ENCODE results near the gene ZDHHC11B.

- TF ChIP-seq CTCF (IDR thresholded peaks at IDR 0.05) (no peak), POLR2A (IDR thresholded peaks at IDR 0.05) (no peak)
Observed at GRCh38 chr5:820245-820644, 35.7 kb upstream of the ZDHHC11B start.
